Ectodermal cell (in vitro differentiated cells): ENCODE results near the gene MAFG.

Source experiments
- H3K27ac ChIP-seq: 2 replicates; pipeline ENCODE4 v1.7.0; 2013; ENCODE audit warnings: mild to moderate bottlenecking, low read depth, low read length; ENCODE audit not compliant: insufficient read depth, poor library complexity, severe bottlenecking
- H3K27me3 ChIP-seq: 2 replicates; pipeline ENCODE4 v1.7.0; 2013; ENCODE audit warnings: mild to moderate bottlenecking, low read length; ENCODE audit not compliant: insufficient read depth, control insufficient read depth, poor library complexity, severe bottlenecking
- H3K36me3 ChIP-seq: one replicate; pipeline ENCODE4 v1.7.0; 2013; ENCODE audit warnings: low read length; ENCODE audit not compliant: control insufficient read depth, insufficient read depth
- H3K4me1 ChIP-seq: one replicate; pipeline ENCODE4 v1.7.0; 2013; ENCODE audit warnings: low read length; ENCODE audit not compliant: control insufficient read depth, insufficient read depth
- H3K4me3 ChIP-seq: 2 replicates; pipeline ENCODE4 v1.7.0; 2013; ENCODE audit warnings: low read depth, low read length, control low read depth; ENCODE audit not compliant: insufficient read depth
- H3K9me3 ChIP-seq: 2 replicates; pipeline ENCODE4 v1.7.0; 2013; ENCODE audit warnings: mild to moderate bottlenecking, low read length, moderate library complexity; ENCODE audit not compliant: control insufficient read depth
- WGBS, 2 experiments: methylation state at CpG; one replicate each; pipeline ENCODE4 v1.1.7; 2013; ENCODE audit warnings: missing lambda C conversion rate in 2 of 2; 5-methylcytosine and 5-hydroxymethylcytosine counted together

Gene MAFG

GRCh38 chr17:81889602-81890001 is 37.9 kb downstream of the MAFG start:
- Histone ChIP-seq H3K36me3 (peaks cover 35% of the 10 kb centered on the region), H3K9me3 (no peaks in the 10 kb centered on the region), H3K4me3 (no peak overlapping the region), H3K27me3 (no peaks in the 10 kb centered on the region), H3K4me1 (peaks cover 7% of the 10 kb centered on the region), H3K27ac (no peak overlapping the region)
- 94 to 97% methylated on average over 9 of the region's 9 CpGs for WGBS, 2 experiments

GRCh38 chr17:81888988-81889595 is 38.4 kb downstream of the MAFG start:
- Histone ChIP-seq H3K36me3 (peaks cover 37% of the 10 kb centered on the region), H3K4me1 (peaks cover 7% of the 10 kb centered on the region), H3K9me3 (no peaks in the 10 kb centered on the region), H3K27ac (no peak overlapping the region), H3K4me3 (no peak overlapping the region), H3K27me3 (no peaks in the 10 kb centered on the region)
- 95 to 97% methylated on average over 16 of the region's 16 CpGs for WGBS, 2 experiments

- WGBS, 2 experiments = 96 to 97% methylated on average over 44 of the region's 44 CpGs
- Histone ChIP-seq H3K27ac (no peak overlapping the region), H3K4me3 (no peak overlapping the region), H3K27me3 (no peaks in the 10 kb centered on the region), H3K4me1 (peaks cover 7% of the 10 kb centered on the region), H3K9me3 (no peaks in the 10 kb centered on the region), H3K36me3 (peaks cover 42% of the 10 kb centered on the region)
Measured at GRCh38 chr17:81888105-81888987, 39.2 kb downstream of the MAFG start.

- no peaks in the 10 kb centered on the region for H3K9me3 ChIP-seq
- peaks cover 7% of the 10 kb centered on the region for H3K4me1 ChIP-seq
- H3K27me3 ChIP-seq = no peaks in the 10 kb centered on the region
- H3K27ac ChIP-seq = no peak overlapping the region
- H3K4me3 ChIP-seq = no peak overlapping the region
- H3K36me3 ChIP-seq = peaks cover 44% of the 10 kb centered on the region
- 94 to 96% methylated on average over 11 of the region's 11 CpGs for WGBS, 2 experiments
Measured at GRCh38 chr17:81885869-81886548, 41.5 kb downstream of the MAFG start.

- no peaks in the 10 kb centered on the region for H3K9me3 ChIP-seq
- 94% methylated on average over 10 of the region's 10 CpGs for whole genome bisulfite sequencing, 2 experiments
- no peak overlapping the region for H3K27ac ChIP-seq
- H3K4me1 ChIP-seq = peaks cover 6% of the 10 kb centered on the region
- no peak overlapping the region for H3K4me3 ChIP-seq
- no peaks in the 10 kb centered on the region for H3K27me3 ChIP-seq
- peaks cover 44% of the 10 kb centered on the region for H3K36me3 ChIP-seq
Measured at GRCh38 chr17:81885454-81885853, 42.1 kb downstream of the MAFG start.

DNA sequence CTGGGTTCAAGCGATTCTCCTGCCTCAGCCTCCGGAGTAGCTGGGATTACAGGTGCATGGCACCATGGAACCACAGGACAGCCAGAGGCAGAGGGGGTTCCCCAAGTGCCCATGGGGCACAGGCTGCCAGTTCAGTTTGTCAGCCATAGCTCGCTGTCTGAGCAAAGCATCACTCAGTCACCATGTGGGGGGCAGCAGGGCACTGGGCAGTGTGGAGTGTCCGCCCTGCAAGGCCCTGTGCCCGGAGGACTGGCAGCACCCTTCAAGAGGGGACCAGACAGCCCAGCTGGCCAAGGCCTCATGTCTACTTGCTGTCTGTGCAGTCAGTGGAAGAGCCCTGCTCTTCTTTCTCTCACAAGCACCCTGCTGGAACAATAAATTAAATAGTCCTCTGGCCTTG is 42.6 kb downstream of the MAFG start:
- Histone ChIP-seq H3K4me3 (no peak overlapping the region), H3K36me3 (peaks cover 42% of the 10 kb centered on the region), H3K27me3 (no peaks in the 10 kb centered on the region), H3K4me1 (peaks cover 1% of the 10 kb centered on the region), H3K9me3 (no peaks in the 10 kb centered on the region), H3K27ac (no peak overlapping the region)
- 94 to 97% methylated on average over 5 of the region's 5 CpGs for WGBS, 2 experiments

GRCh38 chr17:81884520-81884919 is 43.0 kb downstream of the MAFG start:
- 96% methylated on average over 11 of the region's 11 CpGs for whole genome bisulfite sequencing, 2 experiments
- H3K9me3 ChIP-seq = no peaks in the 10 kb centered on the region
- H3K27me3 ChIP-seq = no peaks in the 10 kb centered on the region
- no peak overlapping the region for H3K27ac ChIP-seq
- no peak overlapping the region for H3K4me3 ChIP-seq
- no peaks in the 10 kb centered on the region for H3K4me1 ChIP-seq
- H3K36me3 ChIP-seq = peaks cover 38% of the 10 kb centered on the region

DNA sequence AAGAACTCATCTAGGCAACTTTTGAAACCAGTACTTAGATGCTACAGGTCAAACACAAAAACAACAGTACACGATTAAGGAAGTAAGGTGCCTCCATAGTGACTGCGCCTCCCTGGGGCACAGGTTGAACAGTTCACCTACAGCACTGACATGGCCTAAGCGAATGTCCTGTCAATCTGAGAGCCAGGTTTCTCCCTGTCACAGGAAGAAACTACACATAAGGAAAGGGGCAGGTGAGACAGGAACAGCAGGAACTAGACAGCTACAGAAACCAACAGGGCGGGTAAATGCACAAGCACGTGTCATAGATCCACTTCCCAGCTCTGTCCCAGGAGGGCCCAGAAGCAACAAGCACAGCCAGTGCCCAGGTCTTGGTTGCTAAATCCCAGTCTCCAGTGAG is 48.4 kb downstream of the MAFG start:
- 95 to 96% methylated on average over 5 of the region's 5 CpGs for WGBS, 2 experiments

GRCh38 chr17:81878294-81878693 is 49.2 kb downstream of the MAFG start:
- WGBS, 2 experiments = 96 to 97% methylated on average over 3 of the region's 3 CpGs
- no peak overlapping the region for H3K27ac ChIP-seq
- no peaks in the 10 kb centered on the region for H3K9me3 ChIP-seq
- H3K27me3 ChIP-seq = no peaks in the 10 kb centered on the region
- H3K36me3 ChIP-seq = peaks cover 2% of the 10 kb centered on the region
- H3K4me1 ChIP-seq = no peaks in the 10 kb centered on the region
- no peak overlapping the region for H3K4me3 ChIP-seq

More for the DNA sequence above, 48.4 kb downstream of the MAFG start:
- Histone ChIP-seq H3K27me3 (no peaks in the 10 kb centered on the region), H3K4me3 (no peak overlapping the region), H3K4me1 (no peaks in the 10 kb centered on the region), H3K9me3 (no peaks in the 10 kb centered on the region), H3K27ac (no peak overlapping the region), H3K36me3 (peaks cover 7% of the 10 kb centered on the region)

GRCh38 chr17:81877569-81877968 is 50.0 kb downstream of the MAFG start:
- Histone ChIP-seq H3K4me3 (no peak overlapping the region), H3K9me3 (no peaks in the 10 kb centered on the region), H3K36me3 (peaks cover 2% of the 10 kb centered on the region), H3K4me1 (no peaks in the 10 kb centered on the region), H3K27ac (no peak overlapping the region), H3K27me3 (no peaks in the 10 kb centered on the region)
- 93 to 96% methylated on average over 5 of the region's 5 CpGs for WGBS, 2 experiments
